ENCODE data around the gene DCANP1.

DCANP1 gene

DNA sequence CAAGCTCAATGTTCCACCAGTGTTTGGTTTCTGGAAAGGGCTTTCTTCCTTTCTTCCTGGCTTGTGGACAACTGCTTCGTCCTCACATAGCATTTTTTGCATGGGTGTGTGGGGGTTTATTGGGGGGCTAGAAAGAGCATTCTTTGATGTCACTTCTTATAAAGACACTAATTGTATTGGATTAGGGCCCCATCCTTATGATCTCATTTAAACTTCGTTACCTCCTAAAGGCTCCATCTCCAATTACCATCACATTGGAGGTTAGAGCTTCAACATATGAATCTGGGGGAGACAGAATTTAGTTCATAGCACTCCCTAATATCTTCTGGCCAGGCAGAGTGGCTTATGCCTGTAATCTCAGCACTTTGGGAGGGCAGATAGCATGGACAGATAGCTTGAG lies 42.1 kb downstream of the DCANP1 start:
- no peak for DNase-seq

DNA sequence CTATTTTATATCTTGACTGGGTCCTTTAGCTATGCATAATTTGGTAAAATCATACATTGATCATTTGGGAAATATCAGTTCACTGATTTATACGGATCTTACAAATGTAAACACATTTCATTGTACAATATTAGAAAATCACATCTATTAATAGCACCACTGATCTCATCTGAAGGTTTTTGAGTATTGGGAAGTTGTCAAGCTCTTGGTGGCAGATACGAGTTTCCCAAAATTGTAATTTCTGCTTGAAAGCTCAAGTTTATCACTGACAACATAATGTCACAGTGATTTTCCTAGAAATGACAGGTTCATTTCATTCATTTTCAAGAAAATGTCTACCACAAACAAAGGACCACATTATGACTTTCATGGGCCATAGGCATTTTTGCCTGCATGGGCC lies 45.1 kb downstream of the DCANP1 start:
- DNase-seq, result no peak

DNA sequence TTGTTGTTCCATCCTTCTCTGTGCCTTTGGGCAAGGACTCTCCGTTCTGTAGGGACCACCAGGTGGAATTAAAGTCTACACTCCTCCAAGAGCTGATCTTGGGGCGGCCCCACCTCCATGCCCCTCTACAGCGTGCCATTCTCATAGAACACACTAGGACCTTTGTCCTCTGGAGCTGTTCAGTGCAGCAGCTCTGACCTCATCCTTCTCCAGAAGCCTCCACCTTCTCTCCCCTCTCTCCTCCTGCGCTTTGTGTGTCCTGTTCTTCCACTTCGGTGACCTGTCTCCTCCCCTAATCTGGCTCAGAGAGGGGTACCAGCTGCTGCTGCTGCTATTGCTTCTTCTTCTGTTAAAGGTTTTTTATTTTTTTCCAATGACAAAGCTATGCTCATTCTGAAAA lies 46.3 kb downstream of the DCANP1 start:
- DNase-seq, result no peak

DNA sequence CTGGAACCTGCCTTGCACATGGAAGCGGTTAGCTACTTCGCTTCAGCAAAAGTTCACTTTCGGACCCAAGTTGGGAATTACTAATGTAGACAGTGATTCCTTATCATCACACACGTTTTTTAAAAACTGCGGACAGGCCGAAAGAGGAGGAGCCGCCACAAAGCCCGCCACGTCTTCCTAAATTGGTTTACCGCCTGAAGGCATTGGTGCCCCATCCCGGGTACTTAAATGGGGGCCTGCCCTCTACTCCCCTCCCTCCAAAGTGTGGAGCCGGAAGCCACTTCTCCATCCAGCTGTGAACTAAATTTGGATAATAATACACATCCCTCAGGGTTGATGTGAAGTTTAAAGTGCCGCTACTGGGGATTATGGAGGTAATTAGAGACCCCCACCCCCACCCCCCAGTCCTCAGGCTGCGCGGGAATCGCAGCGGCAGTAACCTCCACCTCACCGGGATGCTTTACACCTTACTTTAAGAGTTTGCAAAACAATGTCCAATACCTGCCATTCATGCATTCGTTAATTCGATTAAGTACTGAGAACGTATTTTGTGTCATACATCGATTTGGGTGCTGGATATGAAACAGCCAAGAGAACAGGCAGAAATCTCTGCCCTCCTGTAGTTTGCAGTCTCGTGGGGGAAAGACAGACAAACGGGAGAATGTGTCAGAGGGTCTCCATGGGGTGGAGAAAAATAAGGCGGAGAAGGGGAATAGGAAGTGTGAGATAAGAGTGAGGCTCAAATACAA lies 47.2 kb downstream of the DCANP1 start:
- DNase-seq, result no peak

DNA sequence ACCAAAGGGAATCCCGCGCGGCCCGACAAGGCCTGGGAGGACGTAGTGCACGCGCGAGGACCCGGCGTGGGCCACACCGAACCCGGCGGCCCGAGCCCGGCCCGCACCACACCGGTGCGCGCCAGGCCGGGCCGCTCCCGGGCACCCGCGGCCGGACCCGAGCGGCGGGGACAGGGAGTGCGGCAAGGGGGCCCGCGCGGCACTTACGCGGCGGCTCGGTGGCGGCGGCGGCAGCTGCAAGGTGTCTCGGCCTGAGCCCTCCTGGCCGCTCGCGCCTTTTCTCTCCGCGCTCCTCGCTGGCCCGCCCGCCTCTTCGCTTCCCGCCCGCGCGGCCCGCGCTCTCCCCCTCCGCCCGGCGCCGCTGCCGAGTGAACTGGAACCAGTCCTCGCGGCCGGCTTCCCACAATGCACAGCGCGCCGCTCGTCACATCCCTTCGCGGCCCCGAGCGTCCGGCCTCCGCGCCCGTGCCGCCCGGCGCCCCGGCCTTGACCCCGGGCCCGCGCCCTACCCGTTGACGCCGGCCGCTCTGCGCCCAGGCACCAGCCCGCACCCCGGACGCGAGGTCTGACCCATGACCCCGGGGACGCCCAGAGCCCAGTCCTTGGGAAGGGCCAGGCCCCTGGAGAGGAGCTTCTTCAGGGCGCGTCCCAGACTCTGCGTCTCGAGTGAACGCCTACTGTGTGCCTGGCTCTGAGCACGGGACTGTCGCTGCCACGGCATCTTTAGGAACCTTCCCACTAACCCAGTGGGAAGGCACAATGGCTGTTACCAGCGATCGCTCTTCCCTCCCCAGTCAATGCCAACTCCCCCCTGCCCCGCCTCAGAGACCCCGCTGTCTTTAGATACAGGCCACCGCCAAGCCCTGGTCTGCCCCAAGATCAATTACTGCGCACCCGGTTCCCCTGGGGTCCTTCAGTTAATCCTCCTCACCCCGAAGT lies 48.0 kb downstream of the DCANP1 start, which contains the start of gene MACROH2A1:
Gene MACROH2A1, minus strand, starts transcription at position 377 of the 939 bp plus-strand sequence. CDS start 10,138 bp downstream, outside the sequence.
- peak; percentile 11 to 60 for DNase-seq

DNA sequence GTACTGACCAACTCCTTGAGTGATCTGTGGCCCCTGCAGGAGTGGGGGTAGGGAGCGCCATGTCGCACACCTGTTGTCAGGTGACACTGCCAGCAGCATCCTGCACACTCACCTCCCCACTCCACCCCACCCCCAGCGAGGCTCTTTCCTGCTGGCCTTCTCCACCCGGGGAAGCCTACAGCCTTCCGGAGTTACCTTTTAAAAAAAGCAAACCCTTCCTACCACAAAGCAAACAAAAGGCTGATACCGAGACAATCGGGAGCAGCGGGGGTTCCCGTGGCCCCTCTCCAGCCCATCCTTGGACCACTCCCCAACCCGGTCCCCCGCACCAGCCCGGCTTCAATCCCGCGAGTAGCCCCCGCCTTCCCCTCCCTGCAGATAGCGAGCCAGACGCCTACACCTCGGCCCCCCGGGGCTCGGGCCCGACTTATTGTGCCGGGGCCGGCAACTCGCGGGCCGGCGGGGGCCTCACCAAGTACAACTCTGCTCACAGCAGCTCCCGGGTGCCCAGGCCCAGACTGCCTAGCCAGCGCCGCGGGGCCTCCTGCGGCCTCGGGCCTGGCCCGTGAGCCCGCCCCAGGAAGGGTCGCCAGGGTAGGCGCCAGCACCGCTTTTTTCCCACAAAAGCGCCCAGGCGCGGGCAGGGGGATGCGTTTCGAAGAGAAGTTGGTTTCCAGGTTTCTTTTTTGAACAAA lies 48.8 kb downstream of the DCANP1 start:
- DNase-seq, result peak; percentile 58 to 72

DNA sequence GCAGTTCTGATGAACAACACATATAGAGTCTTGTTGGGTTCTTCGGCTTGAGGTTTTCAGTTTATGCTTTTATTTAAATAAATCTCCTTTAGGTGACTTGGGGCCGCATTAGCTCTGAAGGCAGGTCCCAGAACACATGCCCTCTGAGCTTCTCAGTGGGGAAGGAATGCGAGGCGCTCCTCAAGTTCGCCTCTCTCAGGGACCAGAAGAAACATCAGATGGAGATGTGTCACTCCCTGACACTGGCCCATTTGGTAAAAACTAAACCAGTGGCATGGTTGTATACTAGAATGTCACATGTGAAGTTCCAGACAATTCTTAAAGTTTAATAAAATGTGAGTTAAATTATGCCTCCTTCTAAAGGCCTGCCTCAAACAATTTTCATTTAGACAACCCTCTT lies 50.1 kb downstream of the DCANP1 start:
- no peak for DNase-seq

DNA sequence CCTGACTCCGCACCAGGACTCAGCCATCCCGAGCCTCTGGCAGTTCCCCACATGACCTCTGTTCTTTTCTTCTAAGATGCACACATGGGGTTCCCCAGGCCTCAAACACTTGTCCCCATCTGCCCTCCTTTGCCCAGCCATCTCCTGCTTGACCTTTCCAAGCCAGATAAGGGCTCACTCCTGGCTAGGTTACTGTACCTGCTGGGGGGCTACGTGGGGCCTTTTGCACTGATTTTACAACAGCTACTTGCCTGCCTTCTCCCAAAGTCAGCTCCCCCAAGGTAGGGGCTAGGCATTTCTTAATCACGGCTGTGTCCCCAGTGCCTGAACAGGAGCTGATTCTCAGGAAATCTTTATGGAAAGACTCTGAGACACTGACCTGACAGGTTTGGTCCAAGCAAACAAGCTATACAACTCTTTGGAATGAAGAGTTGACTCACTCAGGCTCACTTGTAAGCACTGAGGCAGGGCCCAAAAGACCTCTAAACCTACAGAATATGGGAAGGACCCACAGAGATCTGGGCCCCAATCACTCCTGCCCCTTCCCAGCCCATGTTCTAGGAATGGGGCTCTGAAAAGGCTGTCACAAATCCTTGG lies 50.6 kb downstream of the DCANP1 start:
- DNase-seq, result no peak

DNA sequence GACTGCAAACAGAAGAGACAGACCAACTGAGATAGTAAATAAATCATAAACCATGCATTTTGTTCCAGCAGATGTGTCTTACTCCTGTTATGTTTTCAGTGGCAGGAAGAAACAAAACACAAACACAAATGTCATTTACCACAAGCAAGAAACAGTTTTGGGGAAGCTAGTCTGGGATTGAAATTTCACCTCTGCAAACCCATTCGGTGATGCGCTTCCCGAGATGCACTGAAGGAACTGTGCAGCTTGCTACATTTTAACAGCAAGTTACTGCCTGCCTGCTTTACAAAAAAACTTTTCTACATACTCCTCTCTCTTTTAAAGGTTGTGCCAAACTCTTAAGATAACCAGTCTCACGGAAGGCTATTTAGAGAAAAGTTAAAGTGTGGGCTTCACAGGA lies 51.3 kb downstream of the DCANP1 start:
- no peak for DNase-seq

DNA sequence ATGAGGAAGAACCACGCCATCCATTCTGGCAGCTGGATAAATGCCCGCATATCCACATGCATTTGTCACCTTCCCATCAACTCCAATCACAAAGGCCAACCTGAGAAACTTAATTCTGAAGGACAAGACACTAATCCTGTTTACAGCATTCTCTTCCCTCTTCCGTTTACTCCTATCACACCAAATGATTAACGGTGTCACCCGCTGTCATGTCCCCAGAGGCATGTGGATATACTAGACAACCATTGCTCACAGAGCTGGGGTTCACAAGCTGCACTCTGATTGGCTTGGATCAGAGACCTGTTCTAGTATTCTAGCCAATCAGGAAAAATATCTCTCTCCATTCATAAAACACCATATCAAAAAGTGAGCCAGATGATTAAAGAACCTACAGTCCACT lies 51.7 kb downstream of the DCANP1 start:
- no peak for DNase-seq
